Right lobe of liver (tissue), 6 donors: ENCODE results near the gene RAB8B. TPM values are rescaled to one million over a fixed set of nuclear protein-coding genes. Genes with fewer than 3 reads are reported as not detected.

Experiments used
- ATAC-seq, 4 donors: fragments of 200-7000 bp; cut with Tn5 transposase; one replicate each; pipeline ENCODE4 v1.9.1; 2020; ENCODE audit warnings: mild to moderate bottlenecking in 4 of 4, moderate library complexity in 4 of 4
- DNase-seq, 3 donors: peaks; one replicate each; pipeline ENCODE4 v3.0.0-alpha.2; 2020
- H3K27ac ChIP-seq, 3 donors: fragments of 200-600 bp; one replicate each; pipeline ENCODE4 v1.8.0; 2022
- H3K27me3 ChIP-seq, 2 donors: fragments of 200-600 bp; one replicate each; pipeline ENCODE4 v1.8.0; 2022
- H3K36me3 ChIP-seq, 4 donors: fragments of 200-600 bp; sonication (generic) in 1 of 4; one replicate each; pipeline versions ENCODE4 v1.5.1 to v1.8.0; 2017 to 2022; ENCODE audit warnings: control low read depth in 1 of 4
- H3K4me1 ChIP-seq, 4 donors: fragments of 200-600 bp; sonication (generic) in 1 of 4; one replicate each; pipeline versions ENCODE4 v1.5.1 to v1.8.0; 2017 to 2022; ENCODE audit warnings: control low read depth in 1 of 4
- H3K4me3 ChIP-seq, 3 donors: fragments of 200-600 bp; one replicate each; pipeline ENCODE4 v1.8.0; 2022
- H3K9me3 ChIP-seq, 4 donors: fragments of 200-600 bp; sonication (generic) in 1 of 4; one replicate each; pipeline versions ENCODE4 v1.5.1 to v1.8.0; 2017 to 2022; ENCODE audit warnings: control low read depth in 1 of 4
- CTCF ChIP-seq, 4 donors: fragments of 200-600 bp in 3 of 4; fragments of 450-650 bp in 1 of 4; IDR thresholded peaks; one replicate each; pipeline versions ENCODE4 v1.5.1 to v1.8.0; 2016 to 2022; ENCODE audit warnings: antibody characterized with exemption in 4 of 4, mild to moderate bottlenecking in 2 of 4
- POLR2A ChIP-seq: fragments of 450-650 bp; IDR thresholded peaks from one replicate; pipeline ENCODE4 v1.6.1; 2017; ENCODE audit warnings: antibody characterized with exemption, mild to moderate bottlenecking
- WGBS: methylation state at CpG from one replicate; pipeline ENCODE4 v1.1.6; 2018; ENCODE audit warnings: low coverage, low lambda C conversion rate; ENCODE audit not compliant: insufficient coverage; ENCODE audit errors: missing lambda C conversion rate; 5-methylcytosine and 5-hydroxymethylcytosine counted together
- intact Hi-C, 2 donors: fragments of 100-400 bp; cut with DNase I; formaldehyde crosslinking; loops; one replicate each; pipeline versions ENCODE4 v1.11.2 to v1.14.1; 2022
- total RNA-seq, 6 experiments: library from RNA; depleted of rRNA in 2 of 6; stranded (reverse); fragments of >200 nt in 2 of 6; fragmentation: NEBNext Ultra II Directional in 3 of 6; extraction: Animal tissue kit (Norgen Biotek cat#: 25700) in 3 of 6; gene quantifications; one replicate each; pipeline versions ENCODE4 v1.1.0 to v1.2.4, GENCODE V29; 2016 to 2023
- donor health status: DM: no; HTN: yes; CAD: no.
- donor health status: DM: no; HTN: no; CAD: no.
- donor health status: DM: no; HTN: no; CAD: no.
- donor health status: DM: no; HTN: yes; CAD: no.
- donor health status: DM: no; HTN: yes; CAD: no.

RAB8B gene
- total RNA-seq, 6 experiments from 2014 or later: 5.8 to 50.7 (median 14.3) TPM

DNA sequence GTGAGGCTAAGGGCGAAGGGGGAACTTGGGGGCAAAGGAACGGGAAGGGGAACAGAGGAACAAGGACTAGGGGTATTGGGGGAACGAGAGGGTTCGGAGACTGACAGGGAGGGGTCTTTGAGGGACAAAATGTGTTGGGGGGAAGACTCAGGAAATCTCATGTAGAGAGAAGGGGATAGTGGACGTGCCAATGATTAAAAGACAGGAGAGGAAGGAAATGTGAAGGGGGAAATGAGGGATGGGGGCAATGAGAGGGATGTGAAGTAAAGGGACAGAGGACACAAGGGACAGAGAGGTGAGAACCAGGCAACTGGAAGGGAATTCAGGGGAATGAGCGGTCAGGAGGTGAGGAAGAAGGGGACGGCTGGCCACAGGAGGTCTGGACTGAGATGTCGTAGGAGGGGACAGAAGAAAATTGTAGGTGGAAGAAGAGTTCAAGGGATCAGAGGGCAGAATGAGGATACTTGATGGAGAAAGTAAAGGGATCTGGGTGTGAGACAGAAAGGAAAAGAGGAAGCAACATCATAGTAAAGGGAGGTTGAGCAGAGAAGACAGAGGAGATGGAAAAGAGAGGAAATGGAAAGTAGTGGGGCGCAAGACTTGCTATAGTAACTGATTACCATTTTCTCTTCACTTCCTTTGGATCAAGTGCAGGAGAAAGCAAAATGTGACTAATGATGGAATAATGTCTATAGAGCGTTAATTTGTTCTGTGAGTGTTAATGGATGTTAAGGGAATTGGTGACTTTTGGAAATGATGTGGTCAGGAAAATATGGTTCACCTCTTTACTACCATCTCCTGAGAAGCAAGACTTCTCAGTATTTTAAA, 749 bp downstream of the RAB8B start:
- no peaks in the 10 kb centered on the region for H3K9me3 ChIP-seq
- TF ChIP-seq CTCF (IDR thresholded peaks at IDR 0.05) (no peak), POLR2A (no peak)
- no peaks in the 10 kb centered on the region for H3K36me3 ChIP-seq
- H3K27me3 ChIP-seq: no peaks in the 10 kb centered on the region
- H3K4me3 ChIP-seq: peak overlapping the region; percentile 50 to 67 (median 61)
- H3K4me1 ChIP-seq: peaks cover 0 to 22% (median 0%) of the 10 kb centered on the region in 4 donors
- ATAC-seq (no peak), DNase-seq (no peak)
- WGBS: 9% methylated on average over 10 of the region's 10 CpGs
- intact Hi-C loops: no loop called here
- H3K27ac ChIP-seq: peak overlapping the region; percentile 56 to 72 (median 66)

DNA sequence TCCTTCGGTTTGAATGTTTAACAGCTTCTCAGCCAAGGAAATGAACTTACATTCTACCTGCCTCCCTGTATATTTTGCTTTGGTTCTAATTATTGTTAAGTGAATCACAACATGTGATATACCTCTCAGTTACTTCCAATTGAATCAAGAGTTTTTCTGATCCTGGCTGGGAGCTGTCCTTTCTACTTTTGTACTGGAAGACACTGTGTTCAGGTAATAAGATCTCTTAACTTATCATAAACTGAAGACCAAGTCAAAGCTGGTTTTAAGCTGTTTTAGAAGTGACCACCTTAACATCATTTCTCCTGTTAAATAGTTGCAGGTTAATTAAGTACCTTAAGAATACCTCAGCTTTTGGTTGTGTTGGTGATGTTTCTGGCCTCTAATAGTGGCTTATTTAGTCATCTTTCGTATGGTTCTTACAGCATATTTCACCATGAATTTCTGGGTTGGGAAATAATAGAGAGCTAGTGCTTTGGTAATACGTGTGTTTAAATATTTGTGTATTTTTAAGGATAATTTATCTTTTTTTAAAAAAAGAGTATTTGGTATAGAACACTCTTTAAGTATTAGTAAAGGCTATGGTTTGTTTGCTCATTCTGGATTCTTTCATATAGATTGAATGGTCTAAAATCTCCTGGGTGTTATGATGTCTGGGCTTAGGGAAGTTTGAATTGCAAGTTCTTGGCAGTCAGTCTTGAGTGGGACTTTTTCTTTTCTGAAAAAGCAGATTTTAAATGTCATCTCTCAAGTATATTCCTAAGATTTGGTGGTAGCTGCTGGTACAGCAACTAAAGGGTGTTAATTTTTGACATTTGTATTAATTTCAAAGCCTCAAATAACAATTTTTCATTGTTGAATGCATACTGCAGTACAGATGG, 1.6 kb downstream of the RAB8B start:
- TF ChIP-seq CTCF (IDR thresholded peaks at IDR 0.05): no peak
- no peak for TF ChIP-seq POLR2A
- Histone ChIP-seq H3K27ac (peak overlapping the region in 2 of 3 donors; percentile 66 to 72), H3K27me3 (no peaks in the 10 kb centered on the region), H3K9me3 (no peaks in the 10 kb centered on the region), H3K4me1 (peaks cover 0 to 26% (median 0%) of the 10 kb centered on the region in 4 donors), H3K4me3 (peak overlapping the region; percentile 50 to 67 (median 61)), H3K36me3 (no peaks in the 10 kb centered on the region)
- 43% methylated on average over 3 of the region's 3 CpGs for WGBS
- intact Hi-C loops: no loop called here
- no peak for ATAC-seq
- DNase-seq: no peak

DNA sequence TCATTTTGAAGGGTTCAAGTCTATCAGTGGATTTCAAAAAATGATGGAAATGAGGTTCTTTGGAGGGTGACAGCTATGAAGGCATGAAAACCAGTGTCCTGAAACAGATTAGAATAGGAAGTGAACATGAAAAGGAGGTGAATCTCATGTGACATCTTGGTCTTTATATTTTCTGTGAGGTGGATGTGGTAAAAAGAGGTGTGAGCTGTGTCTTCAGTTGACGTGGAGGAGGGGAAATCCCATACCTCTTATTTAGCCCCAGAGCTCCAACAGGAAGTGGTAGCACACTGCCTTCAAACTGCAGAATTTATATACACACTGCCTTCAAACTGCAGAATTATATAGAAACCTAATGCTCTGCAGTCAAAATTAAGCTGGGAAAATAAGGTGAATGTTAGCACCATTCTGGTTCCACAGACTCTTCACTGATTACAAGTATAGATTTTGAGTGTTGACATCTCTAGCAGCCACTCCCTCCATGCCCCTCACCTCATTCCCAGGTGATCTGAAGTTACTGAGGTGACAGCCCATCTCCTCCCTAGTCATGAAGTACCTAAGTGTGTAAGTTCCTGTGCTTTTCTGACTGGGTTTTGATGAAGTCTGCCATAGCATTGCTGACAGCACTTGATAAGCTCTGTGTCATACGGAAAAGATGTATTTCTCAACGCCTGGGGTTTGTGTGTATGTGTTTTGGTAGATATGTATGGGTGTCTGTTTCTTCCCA, 2.7 kb downstream of the RAB8B start:
- Histone ChIP-seq H3K9me3 (no peaks in the 10 kb centered on the region), H3K27me3 (no peaks in the 10 kb centered on the region), H3K4me1 (peaks cover 0 to 26% (median 0%) of the 10 kb centered on the region in 4 donors), H3K4me3 (no peak overlapping the region), H3K36me3 (no peaks in the 10 kb centered on the region), H3K27ac (no peak overlapping the region)
- no peak for TF ChIP-seq CTCF (IDR thresholded peaks at IDR 0.05)
- no peak for TF ChIP-seq POLR2A
- DNase-seq (no peak), ATAC-seq (no peak)
- WGBS: 34% methylated on average over 3 of the region's 3 CpGs
- intact Hi-C loops: no loop called here

DNA sequence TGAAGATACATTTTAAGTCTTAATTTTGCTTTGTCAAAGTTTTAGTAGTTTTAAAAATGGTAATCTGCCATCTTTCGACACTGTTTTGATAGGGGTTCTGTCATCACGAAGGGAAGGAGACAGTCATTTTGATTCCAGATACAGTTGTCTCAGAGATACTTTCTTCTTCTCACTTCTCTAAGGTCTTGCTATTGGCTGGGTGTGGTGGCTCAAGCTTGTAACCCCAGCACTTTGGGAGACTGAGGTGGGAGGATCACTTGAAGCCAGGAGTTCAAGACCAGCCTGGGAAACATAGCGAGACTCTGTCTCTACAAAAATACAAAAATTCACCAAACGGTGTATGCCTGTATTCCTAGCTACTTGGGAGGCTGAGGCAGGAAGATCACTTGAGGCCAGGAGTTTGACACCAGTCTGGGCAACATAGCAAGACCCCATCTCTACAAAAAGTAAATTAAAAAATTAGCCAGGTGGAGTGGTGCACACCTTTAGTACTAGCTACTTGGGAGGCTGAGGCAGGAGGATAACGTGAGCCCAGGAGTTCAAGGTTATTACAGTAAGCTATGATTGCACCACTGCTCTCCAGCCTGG, 3.3 kb downstream of the RAB8B start:
- ATAC-seq: no peak
- peaks cover 0 to 31% (median 0%) of the 10 kb centered on the region in 4 donors for H3K4me1 ChIP-seq
- DNase-seq: no peak
- H3K4me3 ChIP-seq: no peak overlapping the region
- no peaks in the 10 kb centered on the region for H3K27me3 ChIP-seq
- no peak for TF ChIP-seq CTCF (IDR thresholded peaks at IDR 0.05)
- H3K27ac ChIP-seq: peak overlapping the region in 1 of 3 donors; percentile 8
- intact Hi-C loops: no loop called here
- no peaks in the 10 kb centered on the region for H3K36me3 ChIP-seq
- H3K9me3 ChIP-seq: no peaks in the 10 kb centered on the region
- WGBS: 59% methylated on average over 5 of the region's 5 CpGs
